NCI-H2227 treated with DMSO at 0.1 percent for 48 hours (cell line): ENCODE measurements around the gene HOXC4.

Source experiments
- DNase-seq: peaks from one replicate; lab custom pipeline; 2025; lab: John Stamatoyannopoulos, UW

HOXC4 gene

DNA sequence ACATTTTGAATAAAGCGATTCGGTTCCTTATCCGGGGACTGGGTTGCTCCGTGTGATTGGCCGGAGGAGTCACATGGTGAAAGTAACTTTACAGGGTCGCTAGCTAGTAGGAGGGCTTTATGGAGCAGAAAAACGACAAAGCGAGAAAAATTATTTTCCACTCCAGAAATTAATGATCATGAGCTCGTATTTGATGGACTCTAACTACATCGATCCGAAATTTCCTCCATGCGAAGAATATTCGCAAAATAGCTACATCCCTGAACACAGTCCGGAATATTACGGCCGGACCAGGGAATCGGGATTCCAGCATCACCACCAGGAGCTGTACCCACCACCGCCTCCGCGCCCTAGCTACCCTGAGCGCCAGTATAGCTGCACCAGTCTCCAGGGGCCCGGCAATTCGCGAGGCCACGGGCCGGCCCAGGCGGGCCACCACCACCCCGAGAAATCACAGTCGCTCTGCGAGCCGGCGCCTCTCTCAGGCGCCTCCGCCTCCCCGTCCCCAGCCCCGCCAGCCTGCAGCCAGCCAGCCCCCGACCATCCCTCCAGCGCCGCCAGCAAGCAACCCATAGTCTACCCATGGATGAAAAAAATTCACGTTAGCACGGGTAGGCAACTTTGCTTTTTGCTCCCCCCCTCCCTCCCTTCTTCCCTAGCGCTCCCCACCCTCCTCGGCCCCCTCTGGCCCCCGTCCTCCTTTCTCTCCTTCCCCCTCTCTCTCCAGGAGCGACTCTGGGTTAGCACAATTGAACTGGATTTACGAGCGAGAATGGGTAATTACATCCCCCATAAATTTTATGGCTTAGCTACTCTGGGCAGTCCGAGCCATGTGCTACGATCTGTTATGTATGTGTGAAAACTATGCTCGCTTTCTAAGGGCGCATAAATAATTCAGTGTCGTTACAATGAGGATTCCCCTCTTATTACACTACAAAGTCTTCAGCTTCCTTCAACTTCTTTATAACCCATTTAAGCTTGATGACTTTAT lies at the start of gene HOXC4:
Gene HOXC4, plus strand, starts transcription at position 85 of the 991 bp plus-strand sequence. Its CDS starts 88 bp downstream, at position 173.
- peak; percentile 29 for DNase-seq

DNA sequence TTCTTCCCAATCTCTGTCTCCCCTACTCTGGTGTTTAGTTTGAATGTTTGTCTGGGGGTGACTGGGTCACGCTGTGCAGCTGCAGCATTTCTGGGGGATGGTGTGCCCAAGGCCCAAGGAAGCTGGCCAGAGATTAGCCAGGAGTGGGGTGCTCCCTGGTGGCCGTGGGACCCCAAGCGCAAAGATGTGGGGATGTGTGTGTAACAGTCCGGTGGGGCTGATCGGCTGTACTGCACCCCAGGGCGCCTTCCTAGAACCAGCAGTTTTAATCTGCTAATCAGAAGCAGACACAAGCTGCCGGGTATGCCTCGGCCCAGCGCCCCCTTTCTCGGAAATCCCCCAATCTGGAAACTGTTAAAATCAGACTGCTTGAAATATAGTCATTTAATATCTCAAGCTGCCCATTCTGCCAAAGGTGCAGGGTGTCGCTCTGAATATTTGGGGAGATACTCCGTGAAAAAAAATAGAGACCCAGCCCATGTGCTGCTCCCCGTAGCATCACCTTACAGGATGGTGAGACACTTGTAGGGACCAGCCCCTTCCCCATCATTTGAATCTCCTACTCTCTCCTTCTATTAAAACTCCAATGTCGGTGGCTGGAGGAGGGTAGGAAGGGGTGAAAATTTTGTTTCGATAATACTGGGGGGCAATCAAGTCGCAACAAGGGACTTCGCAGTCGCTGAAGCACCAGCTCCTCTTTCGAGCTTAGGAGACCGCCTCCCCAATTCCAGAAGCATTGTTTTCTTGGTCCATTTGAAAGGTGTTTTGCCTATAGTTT lies 49.4 kb upstream of the HOXC4 start:
- no peak for DNase-seq

DNA sequence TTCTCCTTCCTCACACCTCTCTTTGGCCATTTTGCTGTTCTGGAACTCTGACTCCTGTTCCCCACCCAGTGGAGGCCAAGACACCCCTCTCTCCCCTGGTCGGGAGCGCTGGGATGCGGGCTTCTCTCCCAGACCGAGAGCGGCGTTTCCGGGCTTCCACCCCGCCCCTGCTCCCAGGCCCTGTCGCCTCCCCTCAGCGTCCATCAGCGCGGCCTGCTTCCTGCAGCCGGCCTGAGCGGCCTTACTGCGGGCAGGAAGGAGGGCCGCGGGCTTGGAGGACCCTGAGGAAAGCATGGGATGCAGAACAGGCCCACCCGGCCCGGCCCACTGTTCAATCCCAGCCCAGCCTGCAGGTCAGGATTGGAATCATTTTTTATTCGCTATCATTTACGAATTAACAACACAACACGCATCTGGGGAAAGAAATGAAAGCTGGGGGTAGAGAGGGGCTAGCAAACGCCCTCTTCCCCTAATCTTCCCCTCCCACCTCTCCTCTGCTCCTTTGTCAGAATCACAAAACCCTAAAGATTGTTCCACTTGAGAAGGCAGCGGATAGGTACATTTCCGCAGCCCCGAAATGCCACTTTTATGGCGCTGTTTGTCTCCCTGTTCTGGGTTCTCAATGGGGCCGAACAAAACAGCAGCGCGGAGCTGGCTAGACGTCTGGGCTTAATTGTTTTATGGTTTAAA lies 48.6 kb upstream of the HOXC4 start:
- no peak for DNase-seq

DNA sequence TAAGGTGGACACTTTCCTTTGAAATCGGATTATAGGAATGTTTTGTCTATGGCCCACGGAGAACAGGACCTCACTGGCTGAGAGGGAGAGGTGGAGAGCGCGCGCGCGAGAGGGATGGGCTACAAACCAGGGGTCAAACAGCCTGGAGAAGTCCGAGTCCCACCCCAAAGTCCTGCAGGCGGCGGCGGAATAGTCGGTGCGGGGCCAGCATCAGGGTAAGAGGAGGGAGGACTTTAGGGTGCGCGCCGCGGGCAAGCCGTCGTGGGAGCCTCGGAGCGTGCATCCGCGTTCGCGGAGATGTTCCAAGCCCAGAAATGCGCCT lies 48.1 kb upstream of the HOXC4 start:
- DNase-seq = no peak

DNA sequence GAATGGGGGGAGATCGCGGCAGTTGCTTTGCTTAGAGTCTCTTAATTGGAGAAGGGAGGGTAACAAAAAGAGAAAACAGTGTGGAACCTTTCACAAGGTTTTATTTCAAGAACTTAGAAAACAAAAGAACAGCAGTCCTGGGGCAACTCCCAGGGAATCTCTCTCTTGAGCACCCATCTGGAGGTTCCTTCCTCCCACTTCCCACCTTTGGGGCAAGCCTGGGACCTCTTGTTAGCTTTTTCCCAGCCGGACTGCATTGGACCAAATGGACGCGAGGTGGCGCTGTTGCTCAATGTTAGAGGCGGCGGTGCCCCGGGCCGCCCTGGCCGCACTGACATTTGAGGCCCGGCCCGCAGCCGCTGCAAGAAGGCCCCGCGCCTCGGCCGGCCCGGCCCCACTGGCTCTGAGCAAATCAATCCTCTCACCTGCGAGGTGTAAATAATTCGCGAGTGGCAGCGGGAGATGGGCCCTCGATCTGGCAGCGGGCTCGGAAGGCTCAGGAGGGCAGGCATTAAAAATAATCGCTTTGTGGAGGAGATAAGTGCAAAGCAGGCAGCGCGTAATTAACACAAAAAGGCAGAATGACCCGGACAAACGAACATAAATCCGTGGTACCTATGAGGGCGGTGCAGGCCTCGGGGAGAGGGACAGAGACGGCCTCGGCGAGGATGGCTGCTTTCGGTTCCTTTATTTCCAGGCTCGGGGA lies 47.6 kb upstream of the HOXC4 start:
- DNase-seq = peak; percentile 35

DNA sequence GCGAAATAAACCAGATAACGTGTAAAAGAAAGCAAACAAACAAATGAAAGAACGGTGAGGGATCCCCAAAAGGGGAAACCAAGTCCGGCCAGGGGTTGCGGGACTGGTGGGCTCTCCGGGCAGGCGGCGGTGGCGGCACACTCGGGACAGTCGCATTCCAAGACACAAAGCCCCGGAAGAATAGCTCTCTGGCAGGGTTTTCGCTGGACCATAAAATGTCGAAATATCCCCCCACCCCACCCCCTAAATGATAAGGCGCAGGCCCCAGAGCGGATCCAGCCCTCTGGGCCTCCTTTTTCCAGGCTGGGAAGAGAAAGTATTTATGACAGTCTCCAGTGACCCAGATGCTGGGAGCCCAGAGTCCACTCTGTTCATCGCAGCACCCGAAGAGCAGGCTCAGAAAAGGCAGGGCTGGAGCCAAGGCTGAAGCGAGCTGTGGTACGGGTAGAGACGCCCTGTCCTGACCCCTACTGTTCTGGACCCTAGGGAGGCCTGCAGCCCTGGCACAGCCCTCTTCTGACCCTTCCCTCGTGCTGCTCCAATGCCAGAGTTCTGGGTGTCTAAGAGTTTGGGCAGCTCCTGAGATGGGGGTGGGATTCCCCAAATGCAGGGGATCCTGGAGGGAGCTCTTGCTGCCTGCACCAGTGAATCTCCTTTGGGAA lies 46.9 kb upstream of the HOXC4 start:
- no peak for DNase-seq

DNA sequence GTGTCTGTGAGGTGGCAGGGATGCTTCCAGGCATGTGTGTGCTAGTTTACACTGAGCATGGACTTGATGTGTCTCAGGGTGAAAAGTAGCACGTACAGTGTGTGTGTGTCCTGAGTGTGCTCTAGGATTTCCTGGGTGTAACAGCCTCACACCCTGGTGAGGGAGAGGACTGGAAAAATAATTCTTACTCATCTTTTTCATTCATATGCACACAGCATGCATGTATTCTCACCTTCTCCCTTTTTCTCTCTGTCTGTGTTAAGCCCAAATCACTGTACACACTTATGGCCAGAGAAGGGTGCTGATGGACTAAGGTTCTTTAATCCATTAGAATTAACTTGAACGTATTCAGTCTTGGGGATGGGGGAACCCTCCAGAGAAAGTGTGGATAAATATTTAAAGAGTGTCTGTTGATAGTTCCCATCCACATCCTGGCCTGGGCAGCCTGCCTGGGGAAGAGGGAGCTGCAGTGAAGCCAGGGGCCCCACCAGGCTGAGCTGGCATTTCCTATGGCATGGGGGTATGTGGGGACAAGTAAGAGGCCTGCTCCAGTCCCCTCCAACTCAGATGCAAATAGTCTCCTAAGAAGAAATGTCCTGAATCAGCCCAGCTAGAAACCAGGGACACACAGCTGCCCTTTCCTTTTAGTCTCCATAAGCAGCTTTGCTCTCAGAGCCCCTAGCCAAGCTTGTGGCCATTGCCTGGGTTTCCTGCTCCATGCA lies 45.9 kb upstream of the HOXC4 start:
- no peak for DNase-seq

DNA sequence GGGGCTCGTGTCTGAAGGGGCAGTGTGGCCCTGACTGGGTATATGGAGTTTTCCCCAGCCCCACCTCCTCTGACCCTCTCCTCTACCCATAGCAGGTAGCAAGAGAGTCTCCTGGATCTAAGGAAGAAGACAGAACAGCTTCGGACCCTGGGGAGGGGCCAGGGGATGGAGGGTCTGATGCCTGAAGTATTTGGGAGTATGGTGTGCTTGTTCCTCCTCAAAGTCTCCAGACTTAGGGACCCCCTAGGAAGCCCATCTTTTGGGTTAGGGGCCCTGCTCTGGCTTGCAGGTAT lies 45.4 kb upstream of the HOXC4 start:
- no peak for DNase-seq

DNA sequence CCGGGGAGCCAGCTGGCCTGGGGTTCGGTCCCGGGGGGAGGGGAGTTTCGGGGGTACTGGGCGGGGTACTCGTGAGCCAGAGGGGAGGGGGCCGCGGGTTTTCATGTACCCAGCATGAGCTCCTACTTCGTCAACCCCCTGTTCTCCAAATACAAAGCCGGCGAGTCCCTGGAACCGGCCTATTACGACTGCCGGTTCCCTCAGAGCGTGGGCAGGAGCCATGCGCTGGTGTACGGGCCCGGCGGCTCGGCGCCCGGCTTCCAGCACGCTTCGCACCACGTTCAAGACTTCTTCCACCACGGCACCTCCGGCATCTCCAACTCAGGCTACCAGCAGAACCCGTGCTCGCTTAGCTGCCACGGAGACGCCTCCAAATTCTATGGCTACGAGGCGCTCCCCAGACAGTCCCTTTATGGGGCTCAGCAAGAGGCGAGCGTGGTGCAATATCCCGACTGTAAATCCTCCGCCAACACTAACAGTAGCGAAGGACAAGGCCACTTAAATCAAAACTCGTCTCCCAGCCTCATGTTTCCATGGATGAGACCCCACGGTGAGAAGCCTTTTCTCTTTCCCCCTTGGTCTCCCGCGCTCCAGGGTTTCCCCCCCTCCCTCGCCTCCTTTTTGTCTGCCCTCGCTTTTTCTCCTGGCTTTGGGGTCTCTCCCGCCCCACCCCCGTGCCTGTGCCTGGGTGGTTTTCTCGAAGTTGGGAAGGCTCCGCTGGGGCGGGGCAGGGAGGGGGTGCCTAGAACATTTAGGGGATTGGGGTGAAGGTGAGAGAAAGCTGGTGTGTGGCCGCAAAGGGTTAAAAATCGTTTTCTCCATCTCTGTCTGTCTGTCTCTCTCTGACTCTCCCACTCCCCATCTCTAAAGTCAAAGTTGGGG lies 44.2 kb upstream of the HOXC4 start:
- DNase-seq = no peak

DNA sequence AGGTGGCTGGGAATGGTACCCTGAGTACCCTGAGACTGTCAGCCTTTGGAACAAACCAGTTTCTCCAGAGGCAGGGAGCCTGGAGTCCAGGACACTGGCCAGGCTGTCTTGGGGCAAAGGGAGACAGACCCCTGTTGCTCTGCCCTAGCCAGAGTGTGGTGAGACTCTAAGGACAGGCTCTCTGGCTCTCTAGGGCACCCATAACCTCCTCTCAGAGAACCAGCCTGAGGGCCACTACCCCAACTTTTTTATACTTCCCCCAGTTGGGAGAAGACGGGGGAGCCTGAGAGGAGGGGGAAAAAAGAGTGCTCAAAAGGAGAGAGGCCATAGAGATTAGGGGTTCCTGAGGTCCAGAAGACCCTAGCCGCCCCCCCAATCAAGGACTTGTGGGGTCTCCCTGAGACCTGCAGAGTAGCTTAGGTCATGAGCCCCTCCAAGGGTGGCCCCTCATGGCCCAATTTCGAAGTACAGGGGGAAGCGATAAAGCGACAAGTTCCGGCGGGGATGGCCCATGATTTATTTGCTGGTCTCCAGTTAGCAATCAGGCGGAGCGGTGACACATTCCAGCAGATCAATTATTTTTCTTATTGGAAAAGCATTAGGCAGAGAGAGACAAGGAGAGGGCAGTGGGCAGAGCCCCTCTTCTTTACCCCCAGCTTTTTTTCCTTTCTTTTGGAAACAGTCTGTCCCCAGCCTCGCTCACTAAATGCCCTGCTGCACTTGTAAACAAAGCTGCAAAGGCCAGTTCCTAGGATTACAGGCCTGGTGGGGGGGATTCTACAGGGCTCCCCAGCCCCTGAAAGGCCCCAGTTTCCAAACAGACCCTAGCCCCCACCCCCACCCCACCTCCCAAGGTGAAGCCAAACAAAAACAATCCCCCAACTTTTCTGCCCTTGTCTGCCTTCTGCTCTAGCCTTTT lies 43.3 kb upstream of the HOXC4 start:
- DNase-seq = no peak

DNA sequence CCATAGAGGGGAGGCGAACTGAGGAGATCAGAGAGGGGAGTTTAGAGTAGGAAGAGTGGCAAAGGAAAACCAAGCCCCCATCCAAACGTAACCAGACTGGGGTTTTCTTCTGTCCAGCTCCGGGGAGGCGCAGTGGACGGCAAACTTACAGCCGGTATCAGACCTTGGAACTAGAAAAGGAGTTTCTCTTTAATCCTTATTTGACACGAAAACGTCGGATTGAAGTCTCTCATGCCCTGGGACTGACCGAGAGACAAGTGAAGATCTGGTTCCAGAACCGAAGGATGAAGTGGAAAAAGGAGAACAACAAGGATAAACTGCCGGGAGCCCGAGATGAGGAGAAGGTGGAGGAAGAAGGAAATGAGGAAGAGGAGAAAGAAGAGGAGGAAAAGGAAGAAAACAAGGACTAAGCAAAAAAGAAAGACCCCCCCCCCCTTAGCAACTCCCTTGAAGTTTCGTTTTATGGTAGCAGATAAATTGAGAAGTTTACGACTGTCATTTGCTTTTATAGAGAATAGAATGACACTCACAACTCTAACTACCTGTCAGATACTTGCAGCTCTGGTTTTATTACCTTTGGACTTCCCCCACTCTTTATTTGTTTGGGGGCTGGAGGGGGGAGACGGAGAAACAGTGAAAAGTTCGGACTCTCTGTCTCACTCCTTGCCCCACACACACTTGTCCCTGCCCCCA lies 42.5 kb upstream of the HOXC4 start:
- no peak for DNase-seq

DNA sequence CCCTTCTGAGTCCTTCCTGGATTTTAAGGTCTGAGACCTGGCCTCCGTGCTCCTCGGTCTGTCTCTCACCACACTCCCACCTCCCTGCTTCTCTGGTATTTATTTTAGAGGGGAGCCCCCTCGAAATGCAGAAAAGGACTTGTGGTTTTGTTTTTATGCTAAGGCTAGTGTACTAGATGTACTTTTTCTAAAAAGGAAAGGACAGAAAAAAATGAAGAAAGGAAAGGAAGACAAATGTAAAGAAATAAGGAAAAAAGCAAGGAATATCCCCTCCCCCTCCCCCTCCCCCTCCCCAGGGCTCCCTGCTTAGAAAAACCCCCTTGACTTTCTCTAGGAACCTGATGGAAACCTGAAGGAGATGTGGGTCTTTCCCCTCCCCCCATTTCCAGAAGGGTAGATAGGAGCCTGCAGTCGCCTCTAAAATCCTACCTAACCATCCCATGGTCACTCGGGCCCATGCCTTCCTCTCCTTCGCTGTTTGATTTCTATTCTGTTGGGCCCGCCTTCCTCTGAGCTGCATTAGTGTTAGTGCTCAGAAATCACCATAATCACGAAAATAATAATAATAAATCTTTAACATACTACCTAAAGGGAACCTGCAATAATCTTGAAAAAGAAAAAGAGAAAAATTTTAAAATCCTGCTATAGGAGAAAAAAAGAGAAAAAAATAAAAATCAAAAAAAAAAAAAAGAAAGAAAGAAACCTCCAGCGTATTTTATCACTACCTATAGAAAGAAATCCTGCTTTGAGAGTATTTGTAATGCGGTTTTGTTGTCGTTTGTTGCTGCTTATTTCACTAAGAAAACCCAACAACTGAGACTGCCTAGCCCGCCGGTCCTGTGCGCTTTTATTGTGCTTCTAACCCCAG lies 41.7 kb upstream of the HOXC4 start:
- DNase-seq = no peak

DNA sequence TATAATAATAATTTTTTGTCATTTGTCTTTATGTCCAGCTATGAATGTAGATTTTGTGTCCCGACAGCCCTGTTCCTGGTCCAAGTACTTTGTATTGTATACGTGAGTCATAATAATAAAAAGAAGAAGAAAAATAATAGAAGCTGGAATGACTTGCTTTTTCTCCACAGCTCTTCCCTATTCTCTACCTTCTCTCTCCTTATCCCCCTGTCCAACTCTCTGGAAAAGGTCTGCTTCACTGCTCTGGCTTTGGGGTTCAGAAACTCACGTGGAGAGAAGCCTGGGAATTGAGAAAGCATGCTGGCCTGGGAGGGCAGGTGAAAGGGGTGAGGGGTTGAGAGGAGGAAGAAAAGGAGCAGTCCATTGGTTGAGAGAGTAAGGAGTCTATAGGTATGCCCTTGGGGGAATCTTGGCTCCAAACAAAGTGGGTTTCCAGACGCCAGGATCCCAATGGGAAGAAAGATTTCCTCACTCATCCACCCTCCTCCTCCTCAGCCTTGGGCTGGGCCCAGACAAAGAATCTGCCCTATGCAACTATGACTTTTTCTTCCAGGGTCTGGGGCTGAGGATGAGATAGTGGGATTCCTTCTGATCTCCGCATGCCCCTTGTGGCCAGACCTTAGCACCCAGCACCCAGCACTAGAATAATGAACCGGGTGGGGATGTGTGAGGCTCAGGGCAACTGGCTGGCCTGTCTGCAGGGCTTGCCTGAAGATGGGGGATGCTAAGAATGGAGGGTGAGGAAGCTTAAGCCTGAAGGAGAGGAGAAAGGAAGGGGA lies 40.8 kb upstream of the HOXC4 start:
- no peak for DNase-seq

DNA sequence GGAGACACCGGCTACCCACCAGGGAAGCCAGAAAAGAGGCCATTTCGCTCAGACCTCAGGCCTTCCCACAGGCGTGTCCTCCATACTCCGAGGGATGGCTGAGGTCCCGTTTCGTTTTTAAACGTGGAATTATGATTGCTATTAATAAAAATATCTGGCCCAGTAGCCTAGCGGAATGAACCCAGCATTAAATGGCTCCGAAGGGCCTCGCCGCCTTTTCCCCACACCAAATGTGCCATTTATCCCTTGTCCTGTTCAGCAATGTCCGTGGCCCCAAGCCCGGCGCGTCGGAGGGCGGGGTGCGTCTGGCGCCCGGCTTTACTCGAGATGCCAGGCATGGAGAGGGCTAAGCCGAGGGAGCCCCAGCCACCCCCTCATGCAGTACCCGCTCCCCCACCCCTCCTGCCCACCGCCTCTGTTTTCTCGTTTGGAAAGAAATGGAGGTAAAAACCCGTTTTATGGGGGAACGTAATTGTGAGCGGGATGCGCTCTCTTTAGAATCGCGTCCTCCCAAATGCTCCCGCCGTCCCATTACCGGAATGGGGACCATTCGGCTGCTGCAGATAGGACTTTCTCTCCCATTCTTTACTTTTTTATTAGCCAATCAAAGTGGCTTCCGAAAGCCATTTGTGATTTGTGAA lies 39.1 kb upstream of the HOXC4 start:
- no peak for DNase-seq

DNA sequence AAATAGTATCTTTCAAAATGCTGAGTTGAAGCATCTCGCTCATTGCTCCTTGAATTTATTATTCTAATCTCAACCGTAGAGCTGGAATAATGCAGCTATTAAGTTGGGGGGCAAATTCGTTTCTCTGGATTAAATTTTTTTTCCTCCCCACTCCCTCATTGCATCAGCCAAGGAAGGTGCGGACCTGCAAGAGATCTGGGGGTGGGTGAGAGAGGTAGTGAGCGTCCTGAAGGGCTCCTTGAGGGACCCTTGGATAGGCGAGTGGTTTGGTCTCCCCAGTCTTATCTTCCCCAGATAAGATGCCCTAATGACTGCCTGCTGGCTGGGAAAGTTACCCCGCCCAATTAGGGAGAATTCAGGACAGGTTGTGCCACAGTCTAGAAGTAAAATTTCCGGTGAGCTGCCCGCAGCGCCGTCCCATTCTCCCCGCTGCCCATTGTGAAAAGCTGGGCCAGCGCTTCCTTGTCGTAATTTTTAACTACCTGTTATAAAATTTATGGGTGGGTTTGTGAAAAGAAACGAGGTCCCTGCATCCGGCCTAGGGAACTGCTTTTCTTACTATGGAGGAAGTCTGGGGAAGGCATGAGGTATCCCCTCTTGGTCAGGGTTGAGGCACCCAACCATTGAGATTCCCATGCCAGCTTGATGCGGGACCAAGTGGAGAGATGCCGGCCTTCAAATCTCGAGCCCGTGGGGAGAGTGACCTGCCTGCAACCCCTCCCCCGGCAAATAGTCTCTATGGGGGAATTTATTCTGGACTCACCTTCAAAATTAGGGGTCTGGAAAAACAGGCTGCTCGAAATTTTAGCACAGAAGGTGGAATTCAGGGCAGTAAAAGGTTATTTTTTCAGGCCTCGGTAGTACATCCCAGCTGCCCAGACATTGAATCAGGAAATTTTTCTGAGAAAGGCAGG lies 38.4 kb upstream of the HOXC4 start:
- DNase-seq = no peak
